Right ventricle myocardium inferior (tissue), 1 donor: ENCODE measurements around the gene PTPRN2. TPM values are rescaled to one million over a fixed set of nuclear protein-coding genes. Genes with fewer than 3 reads are reported as not detected.

Experiments used
- ATAC-seq: fragments of 200-7000 bp; cut with Tn5 transposase; one replicate; pipeline ENCODE4 v1.9.1; 2020; ENCODE audit warnings: mild to moderate bottlenecking, moderate library complexity
- DNase-seq: peaks from one replicate; pipeline ENCODE4 v3.0.0; 2021; ENCODE audit errors: missing footprints
- intact Hi-C: fragments of 100-400 bp; cut with DNase I; formaldehyde crosslinking; loops from one replicate; pipeline ENCODE4 v1.11.0; 2022
- total RNA-seq: library from RNA; stranded (reverse); fragmentation: NEBNext Ultra II Directional; extraction: Animal tissue kit (Norgen Biotek cat#: 25700); gene quantifications from one replicate; pipeline ENCODE4 v1.2.1, GENCODE V29; 2021
- donor health status: DM: no; HTN: yes; CAD: no; lungs with severe emphysema.

Gene PTPRN2
- total RNA-seq, 1 donor from 2014 or later = 1.6 TPM

- ATAC-seq (no peak), DNase-seq (no peak)
- intact Hi-C loops = no loop called here
Measured at GRCh38 chr7:157831143-157831905, 756.3 kb downstream of the PTPRN2 start.

GRCh38 chr7:157830331-157830730 is 757.3 kb downstream of the PTPRN2 start:
- DNase-seq (no peak), ATAC-seq (no peak)
- intact Hi-C loops = no loop called here

- intact Hi-C loops = no loop called here
- DNase-seq (no peak), ATAC-seq (no peak)
Measured at GRCh38 chr7:157829491-157829890, 758.1 kb downstream of the PTPRN2 start.

- ATAC-seq = no peak
- DNase-seq = no peak
- intact Hi-C loops = no loop called here
Measured at GRCh38 chr7:157828881-157829280, 758.7 kb downstream of the PTPRN2 start.

GRCh38 chr7:157828190-157828589 is 759.4 kb downstream of the PTPRN2 start:
- DNase-seq = no peak
- intact Hi-C loops = no loop called here
- ATAC-seq = no peak

GRCh38 chr7:157827863-157828160 is 759.8 kb downstream of the PTPRN2 start:
- intact Hi-C loops = no loop called here

GRCh38 chr7:157827045-157827862 is 760.4 kb downstream of the PTPRN2 start:
- intact Hi-C loops = no loop called here
- ATAC-seq (no peak), DNase-seq (no peak)

More at GRCh38 chr7:157827863-157828160, 759.8 kb downstream of the PTPRN2 start:
- ATAC-seq (no peak), DNase-seq (no peak)

GRCh38 chr7:157826566-157826965 is 761.1 kb downstream of the PTPRN2 start:
- intact Hi-C loops = no loop called here

GRCh38 chr7:157825325-157825724 is 762.3 kb downstream of the PTPRN2 start:
- intact Hi-C loops = no loop called here
- DNase-seq = no peak
- ATAC-seq = no peak

More at GRCh38 chr7:157826566-157826965, 761.1 kb downstream of the PTPRN2 start:
- DNase-seq = no peak
- no peak for ATAC-seq

GRCh38 chr7:157824819-157825121 is 762.9 kb downstream of the PTPRN2 start:
- ATAC-seq (no peak), DNase-seq (no peak)
- intact Hi-C loops = no loop called here

- intact Hi-C loops = no loop called here
- DNase-seq = no peak
- ATAC-seq = no peak
Measured at GRCh38 chr7:157824011-157824818, 763.4 kb downstream of the PTPRN2 start.

GRCh38 chr7:157822688-157823031 is 765.0 kb downstream of the PTPRN2 start:
- ATAC-seq = no peak
- DNase-seq = no peak
- intact Hi-C loops = no loop called here

GRCh38 chr7:157821959-157822687 is 765.5 kb downstream of the PTPRN2 start:
- DNase-seq (no peak), ATAC-seq (no peak)
- intact Hi-C loops = no loop called here

GRCh38 chr7:157820796-157821195 is 766.8 kb downstream of the PTPRN2 start:
- intact Hi-C loops = no loop called here
- no peak for ATAC-seq
- DNase-seq = no peak

- ATAC-seq (no peak), DNase-seq (no peak)
- intact Hi-C loops = no loop called here
Measured at GRCh38 chr7:157819455-157819807, 768.2 kb downstream of the PTPRN2 start.

GRCh38 chr7:157818701-157819454 is 768.7 kb downstream of the PTPRN2 start:
- intact Hi-C loops = no loop called here
- DNase-seq = no peak
- no peak for ATAC-seq

- DNase-seq (no peak), ATAC-seq (no peak)
- intact Hi-C loops = no loop called here
Measured at GRCh38 chr7:157817944-157818700, 769.5 kb downstream of the PTPRN2 start.

GRCh38 chr7:157817433-157817832 is 770.2 kb downstream of the PTPRN2 start:
- no peak for DNase-seq
- intact Hi-C loops = no loop called here
- no peak for ATAC-seq
